HG03060 (cell line): Measurements from ENCODE around the gene PSME1.
A peak's percentile ranks its signal among the peaks of the same experiment; 100 is the strongest.

Experiments
- ATAC-seq: cut with Tn5 transposase; IDR thresholded peaks from one replicate; pipeline ENCODE4 v1.9.1; 2021; ENCODE audit warnings: low read depth, moderate number of reproducible peaks; ENCODE audit not compliant: unreplicated experiment

PSME1 gene

GRCh38 chr14:24135834-24136683 is at the start of gene PSME1:
Gene PSME1, plus strand, starts transcription at chr14:24136194. Its CDS starts 69 bp downstream, at chr14:24136263.
- ATAC-seq: peak; percentile 56

- ATAC-seq: no peak
Observed at GRCh38 chr14:24087004-24087403, 49.0 kb upstream of the PSME1 start.

GRCh38 chr14:24088095-24088494 is 47.9 kb upstream of the PSME1 start:
- ATAC-seq: no peak

- no peak for ATAC-seq
Observed at GRCh38 chr14:24089890-24090289, 46.1 kb upstream of the PSME1 start.

- ATAC-seq: no peak
Observed at GRCh38 chr14:24092110-24092504, 43.9 kb upstream of the PSME1 start.

- ATAC-seq: no peak
Observed at GRCh38 chr14:24092505-24093206, 43.3 kb upstream of the PSME1 start.

GRCh38 chr14:24093207-24093900 is 42.6 kb upstream of the PSME1 start:
- ATAC-seq: no peak

GRCh38 chr14:24093901-24094840 is 41.8 kb upstream of the PSME1 start, which contains the start of gene PCK2:
Gene PCK2, plus strand, starts transcription at chr14:24094311. Its CDS starts 95 bp downstream, at chr14:24094406.
- ATAC-seq: peak; percentile 25

GRCh38 chr14:24094841-24095270 is 41.1 kb upstream of the PSME1 start:
- no peak for ATAC-seq

- ATAC-seq: no peak
Observed at GRCh38 chr14:24095271-24096068, 40.5 kb upstream of the PSME1 start.

- ATAC-seq: no peak
Observed at GRCh38 chr14:24096545-24097181, 39.3 kb upstream of the PSME1 start.

GRCh38 chr14:24098229-24098926 is 37.6 kb upstream of the PSME1 start:
- no peak for ATAC-seq

GRCh38 chr14:24098927-24099813 is 36.8 kb upstream of the PSME1 start:
- ATAC-seq: no peak

- ATAC-seq: no peak
Observed at GRCh38 chr14:24100197-24100981, 35.6 kb upstream of the PSME1 start.

GRCh38 chr14:24100982-24101494 is 35.0 kb upstream of the PSME1 start:
- no peak for ATAC-seq
